ENCODE measurements around the gene IGSF22. TPM values are rescaled to one million over a fixed set of nuclear protein-coding genes. Genes with fewer than 3 reads are reported as not detected.

IGSF22 gene
- total and polyA plus RNA-seq, 9 donors, result 2.2 to 8.9 (median 3.8) TPM

- H3K9me3 ChIP-seq (replicated peaks; ENCODE audit: control insufficient read depth, low read depth, low read length), result no peaks in the 10 kb centered on the region
- H3K4me3 ChIP-seq (ENCODE audit: low read length), result peak overlapping the region; percentile 69
- DNase-seq, result peak; percentile 35
- peaks cover 36% of the 10 kb centered on the region for H3K4me1 ChIP-seq (ENCODE audit: control insufficient read depth, insufficient read depth, low read length)
- no peaks in the 10 kb centered on the region for H3K36me3 ChIP-seq (ENCODE audit: control insufficient read depth, insufficient read depth, low read length)
- H3K27me3 ChIP-seq (ENCODE audit: control insufficient read depth, insufficient read depth, low read length), result peaks cover 3% of the 10 kb centered on the region
- H3K27ac ChIP-seq (ENCODE audit: low read length), result peak overlapping the region; percentile 20
- 57% methylated on average over 4 of the region's 5 CpGs for WGBS (ENCODE audit: insufficient coverage)
Measured at GRCh38 chr11:18720091-18720807, 5.7 kb downstream of the IGSF22 start.

GRCh38 chr11:18715476-18715875, 10.5 kb downstream of the IGSF22 start:
- Histone ChIP-seq H3K9me3 (replicated peaks; ENCODE audit: control insufficient read depth, low read depth, low read length) (no peaks in the 10 kb centered on the region), H3K27me3 (ENCODE audit: control insufficient read depth, insufficient read depth, low read length) (peaks cover 1% of the 10 kb centered on the region), H3K36me3 (ENCODE audit: control insufficient read depth, insufficient read depth, low read length) (no peaks in the 10 kb centered on the region), H3K4me3 (ENCODE audit: low read length) (no peak overlapping the region), H3K27ac (ENCODE audit: low read length) (no peak overlapping the region), H3K4me1 (ENCODE audit: control insufficient read depth, insufficient read depth, low read length) (peaks cover 5% of the 10 kb centered on the region)
- DNase-seq, result no peak
- 83% methylated on average over 6 of the region's 7 CpGs for WGBS (ENCODE audit: insufficient coverage)

- 84% methylated on average over 6 of the region's 10 CpGs for WGBS (ENCODE audit: insufficient coverage)
- Histone ChIP-seq H3K27ac (ENCODE audit: low read length) (no peak overlapping the region), H3K9me3 (replicated peaks; ENCODE audit: control insufficient read depth, low read depth, low read length) (no peaks in the 10 kb centered on the region), H3K4me3 (ENCODE audit: low read length) (no peak overlapping the region), H3K27me3 (ENCODE audit: control insufficient read depth, insufficient read depth, low read length) (no peaks in the 10 kb centered on the region), H3K36me3 (ENCODE audit: control insufficient read depth, insufficient read depth, low read length) (no peaks in the 10 kb centered on the region), H3K4me1 (ENCODE audit: control insufficient read depth, insufficient read depth, low read length) (no peaks in the 10 kb centered on the region)
- DNase-seq, result no peak
Measured at GRCh38 chr11:18714443-18714780, 11.6 kb downstream of the IGSF22 start.

GRCh38 chr11:18713646-18714442, 12.1 kb downstream of the IGSF22 start:
- no peak overlapping the region for H3K27ac ChIP-seq (ENCODE audit: low read length)
- H3K9me3 ChIP-seq (replicated peaks; ENCODE audit: control insufficient read depth, low read depth, low read length), result no peaks in the 10 kb centered on the region
- H3K36me3 ChIP-seq (ENCODE audit: control insufficient read depth, insufficient read depth, low read length), result no peaks in the 10 kb centered on the region
- no peaks in the 10 kb centered on the region for H3K27me3 ChIP-seq (ENCODE audit: control insufficient read depth, insufficient read depth, low read length)
- DNase-seq, result no peak
- WGBS (ENCODE audit: insufficient coverage), result 89% methylated on average over 26 of the region's 26 CpGs
- H3K4me1 ChIP-seq (ENCODE audit: control insufficient read depth, insufficient read depth, low read length), result no peaks in the 10 kb centered on the region
- no peak overlapping the region for H3K4me3 ChIP-seq (ENCODE audit: low read length)

GRCh38 chr11:18710545-18710944, 15.4 kb downstream of the IGSF22 start:
- H3K36me3 ChIP-seq (ENCODE audit: control insufficient read depth, insufficient read depth, low read length), result no peaks in the 10 kb centered on the region
- H3K27ac ChIP-seq (ENCODE audit: low read length), result no peak overlapping the region
- no peaks in the 10 kb centered on the region for H3K9me3 ChIP-seq (replicated peaks; ENCODE audit: control insufficient read depth, low read depth, low read length)
- no peak overlapping the region for H3K4me3 ChIP-seq (ENCODE audit: low read length)
- no peak for DNase-seq
- H3K4me1 ChIP-seq (ENCODE audit: control insufficient read depth, insufficient read depth, low read length), result peaks cover 13% of the 10 kb centered on the region
- peaks cover 8% of the 10 kb centered on the region for H3K27me3 ChIP-seq (ENCODE audit: control insufficient read depth, insufficient read depth, low read length)
- whole genome bisulfite sequencing (ENCODE audit: insufficient coverage), result 83% methylated on average over 1 of the region's 5 CpGs

- H3K36me3 ChIP-seq (ENCODE audit: control insufficient read depth, insufficient read depth, low read length), result no peaks in the 10 kb centered on the region
- no peak for DNase-seq
- WGBS (ENCODE audit: insufficient coverage), result 90% methylated on average over 2 of the region's 4 CpGs
Measured at GRCh38 chr11:18709414-18709813, 16.6 kb downstream of the IGSF22 start.

GRCh38 chr11:18707811-18708340, 18.1 kb downstream of the IGSF22 start:
- Histone ChIP-seq H3K4me1 (ENCODE audit: control insufficient read depth, insufficient read depth, low read length) (peaks cover 17% of the 10 kb centered on the region), H3K27ac (ENCODE audit: low read length) (no peak overlapping the region), H3K9me3 (replicated peaks; ENCODE audit: control insufficient read depth, low read depth, low read length) (no peaks in the 10 kb centered on the region), H3K36me3 (ENCODE audit: control insufficient read depth, insufficient read depth, low read length) (peaks cover 2% of the 10 kb centered on the region), H3K27me3 (ENCODE audit: control insufficient read depth, insufficient read depth, low read length) (peaks cover 8% of the 10 kb centered on the region), H3K4me3 (ENCODE audit: low read length) (no peak overlapping the region)
- WGBS (ENCODE audit: insufficient coverage), result 87% methylated on average over 9 of the region's 12 CpGs
- DNase-seq, result no peak

More at GRCh38 chr11:18709414-18709813, 16.6 kb downstream of the IGSF22 start:
- Histone ChIP-seq H3K9me3 (replicated peaks; ENCODE audit: control insufficient read depth, low read depth, low read length) (no peaks in the 10 kb centered on the region), H3K27me3 (ENCODE audit: control insufficient read depth, insufficient read depth, low read length) (peaks cover 8% of the 10 kb centered on the region), H3K27ac (ENCODE audit: low read length) (no peak overlapping the region), H3K4me3 (ENCODE audit: low read length) (no peak overlapping the region), H3K4me1 (ENCODE audit: control insufficient read depth, insufficient read depth, low read length) (peaks cover 17% of the 10 kb centered on the region)

GRCh38 chr11:18706330-18707243, 19.4 kb downstream of the IGSF22 start:
- Histone ChIP-seq H3K27ac (ENCODE audit: low read length) (peak overlapping the region; percentile 32), H3K4me1 (ENCODE audit: control insufficient read depth, insufficient read depth, low read length) (peaks cover 17% of the 10 kb centered on the region), H3K9me3 (replicated peaks; ENCODE audit: control insufficient read depth, low read depth, low read length) (no peaks in the 10 kb centered on the region), H3K27me3 (ENCODE audit: control insufficient read depth, insufficient read depth, low read length) (peaks cover 8% of the 10 kb centered on the region), H3K36me3 (ENCODE audit: control insufficient read depth, insufficient read depth, low read length) (peaks cover 2% of the 10 kb centered on the region), H3K4me3 (ENCODE audit: low read length) (peak overlapping the region; percentile 40)
- DNase-seq, result peak; percentile 88
- WGBS (ENCODE audit: insufficient coverage), result 5% methylated on average over 30 of the region's 34 CpGs

GRCh38 chr11:18705651-18706281, 20.2 kb downstream of the IGSF22 start:
- peaks cover 8% of the 10 kb centered on the region for H3K27me3 ChIP-seq (ENCODE audit: control insufficient read depth, insufficient read depth, low read length)
- peaks cover 18% of the 10 kb centered on the region for H3K4me1 ChIP-seq (ENCODE audit: control insufficient read depth, insufficient read depth, low read length)
- no peak overlapping the region for H3K27ac ChIP-seq (ENCODE audit: low read length)

More at GRCh38 chr11:18705651-18706281, 20.2 kb downstream of the IGSF22 start:
- DNase-seq, result peak; percentile 50
- no peaks in the 10 kb centered on the region for H3K9me3 ChIP-seq (replicated peaks; ENCODE audit: control insufficient read depth, low read depth, low read length)
- peaks cover 2% of the 10 kb centered on the region for H3K36me3 ChIP-seq (ENCODE audit: control insufficient read depth, insufficient read depth, low read length)
- WGBS (ENCODE audit: insufficient coverage), result under 1% methylated on average over 37 of the region's 46 CpGs
- H3K4me3 ChIP-seq (ENCODE audit: low read length), result peak overlapping the region; percentile 40
